HG02884 (cell line): ENCODE measurements around the gene SORBS1.

Experiments
- ATAC-seq: cut with Tn5 transposase; IDR thresholded peaks from one replicate; pipeline ENCODE4 v1.9.1; 2021; ENCODE audit warnings: mild to moderate bottlenecking, moderate library complexity; ENCODE audit not compliant: unreplicated experiment

SORBS1 gene

GRCh38 chr10:95330966-95331453, 230.2 kb downstream of the SORBS1 start:
- ATAC-seq: no peak

- no peak for ATAC-seq
These were observed 231.9 kb downstream of the SORBS1 start for GRCh38 chr10:95329296-95329695.

GRCh38 chr10:95328013-95328412, 233.2 kb downstream of the SORBS1 start:
- ATAC-seq: no peak

- ATAC-seq: no peak
These were observed 233.8 kb downstream of the SORBS1 start for GRCh38 chr10:95327367-95327766.

GRCh38 chr10:95326396-95326795, 234.8 kb downstream of the SORBS1 start:
- ATAC-seq: no peak

GRCh38 chr10:95325863-95326262, 235.3 kb downstream of the SORBS1 start:
- no peak for ATAC-seq

GRCh38 chr10:95324436-95325268, 236.5 kb downstream of the SORBS1 start:
- ATAC-seq: no peak

- ATAC-seq: no peak
These were observed 239.4 kb downstream of the SORBS1 start for GRCh38 chr10:95321554-95322301.

GRCh38 chr10:95319239-95319638, 241.9 kb downstream of the SORBS1 start:
- ATAC-seq: no peak

GRCh38 chr10:95315509-95315908, 245.7 kb downstream of the SORBS1 start:
- ATAC-seq: no peak

GRCh38 chr10:95314192-95314918, 246.8 kb downstream of the SORBS1 start:
- no peak for ATAC-seq

- no peak for ATAC-seq
These were observed 248.1 kb downstream of the SORBS1 start for GRCh38 chr10:95312986-95313495.

GRCh38 chr10:95312257-95312656, 248.9 kb downstream of the SORBS1 start:
- ATAC-seq: no peak

GRCh38 chr10:95309958-95310357, 251.2 kb downstream of the SORBS1 start:
- ATAC-seq: peak; percentile 57

- ATAC-seq: peak; percentile 44
These were observed 252.5 kb downstream of the SORBS1 start for GRCh38 chr10:95308389-95309302.

- ATAC-seq: no peak
These were observed 254.3 kb downstream of the SORBS1 start for GRCh38 chr10:95306851-95307250.

GRCh38 chr10:95306318-95306650, 254.9 kb downstream of the SORBS1 start:
- ATAC-seq: no peak

- ATAC-seq: no peak
These were observed 255.4 kb downstream of the SORBS1 start for GRCh38 chr10:95305606-95306317.

GRCh38 chr10:95304976-95305375, 256.2 kb downstream of the SORBS1 start:
- no peak for ATAC-seq

- no peak for ATAC-seq
These were observed 256.7 kb downstream of the SORBS1 start for GRCh38 chr10:95304463-95304862.
